ENCODE measurements around the gene ROBO4.

The ROBO4 gene

GRCh38 chr11:124872280-124872679 lies 25.4 kb downstream of the ROBO4 start:
- DNase-seq = no peak

GRCh38 chr11:124870430-124870829 lies 27.2 kb downstream of the ROBO4 start:
- DNase-seq = no peak

- no peak for DNase-seq
Measured at GRCh38 chr11:124869856-124870387, 27.7 kb downstream of the ROBO4 start.

- DNase-seq = no peak
Measured at GRCh38 chr11:124869331-124869730, 28.3 kb downstream of the ROBO4 start.

- DNase-seq = no peak
Measured at GRCh38 chr11:124868331-124869274, 29.1 kb downstream of the ROBO4 start.

GRCh38 chr11:124867700-124868099 lies 30.0 kb downstream of the ROBO4 start:
- peak; percentile 53 for DNase-seq

GRCh38 chr11:124865902-124866851 lies 31.5 kb downstream of the ROBO4 start:
- DNase-seq = peak; percentile 75

- no peak for DNase-seq
Measured at GRCh38 chr11:124865181-124865901, 32.3 kb downstream of the ROBO4 start, which contains the start of gene ROBO3. Gene ROBO3 (plus strand): TSS chr11:124865432. CDS start chr11:124865578, 146 bp downstream.

GRCh38 chr11:124864892-124865180 lies 32.8 kb downstream of the ROBO4 start:
- no peak for DNase-seq

GRCh38 chr11:124864176-124864891 lies 33.3 kb downstream of the ROBO4 start:
- no peak for DNase-seq

- DNase-seq = no peak
Measured at GRCh38 chr11:124863826-124864165, 33.9 kb downstream of the ROBO4 start.

GRCh38 chr11:124863137-124863825 lies 34.4 kb downstream of the ROBO4 start:
- DNase-seq = no peak

- no peak for DNase-seq
Measured at GRCh38 chr11:124861670-124862069, 36.0 kb downstream of the ROBO4 start.

GRCh38 chr11:124859171-124859570 lies 38.5 kb downstream of the ROBO4 start:
- DNase-seq = no peak

GRCh38 chr11:124846070-124846673 lies 51.5 kb downstream of the ROBO4 start:
- no peak for DNase-seq

GRCh38 chr11:124844664-124845079 lies 53.0 kb downstream of the ROBO4 start:
- no peak for DNase-seq

- DNase-seq = no peak
Measured at GRCh38 chr11:124843616-124843910, 54.1 kb downstream of the ROBO4 start.

- no peak for DNase-seq
Measured at GRCh38 chr11:124842305-124842704, 55.4 kb downstream of the ROBO4 start.

GRCh38 chr11:124841840-124842239 lies 55.8 kb downstream of the ROBO4 start:
- no peak for DNase-seq

GRCh38 chr11:124841201-124841600 lies 56.5 kb downstream of the ROBO4 start:
- DNase-seq = no peak

GRCh38 chr11:124840666-124841065 lies 57.0 kb downstream of the ROBO4 start:
- DNase-seq = no peak

All from activated CD4-positive, alpha-beta T cell treated with anti-CD3 and anti-CD28 coated beads for 48 hours (primary cell).